Loucy (cell line): ENCODE measurements around the gene RNF125.

Experiments
- H2AFZ ChIP-seq: fragments of 200-600 bp; sonication (generic); 2 replicates; pipeline ENCODE4 v1.6.0; 2016; ENCODE audit warnings: antibody characterized with exemption, mild to moderate bottlenecking, low read length, moderate library complexity
- H3F3A ChIP-seq: fragments of 200-600 bp; 2 replicates; pipeline ENCODE4 v1.6.0; 2016; ENCODE audit warnings: antibody characterized with exemption, low read depth, mild to moderate bottlenecking
- H3K27me3 ChIP-seq: fragments of 200-600 bp; sonication (generic); 2 replicates; pipeline ENCODE4 v1.6.1; 2014; ENCODE audit warnings: low read length, mild to moderate bottlenecking; ENCODE audit not compliant: insufficient read depth, poor library complexity, severe bottlenecking
- H3K36me3 ChIP-seq: fragments of 200-600 bp; sonication (generic); 2 replicates; pipeline ENCODE4 v1.6.1; 2016; ENCODE audit warnings: low read length; ENCODE audit not compliant: insufficient read depth
- H3K4me1 ChIP-seq: fragments of 200-600 bp; sonication (generic); 2 replicates; pipeline ENCODE4 v1.5.1; 2014; ENCODE audit warnings: low read length, mild to moderate bottlenecking; ENCODE audit not compliant: insufficient read depth, poor library complexity, severe bottlenecking
- H3K4me2 ChIP-seq: fragments of 200-600 bp; sonication (generic); 2 replicates; pipeline ENCODE4 v1.6.0; 2014; ENCODE audit warnings: antibody characterized with exemption, low read length, low read depth, mild to moderate bottlenecking; ENCODE audit not compliant: poor library complexity, severe bottlenecking
- H3K4me3 ChIP-seq: fragments of 200-600 bp; sonication (generic); 2 replicates; pipeline ENCODE4 v1.5.1; 2014; ENCODE audit warnings: low read length, mild to moderate bottlenecking, mixed read lengths; ENCODE audit not compliant: poor library complexity, severe bottlenecking
- H3K79me2 ChIP-seq: fragments of 200-600 bp; sonication (generic); 2 replicates; pipeline ENCODE4 v1.6.1; 2014; ENCODE audit warnings: low read length; ENCODE audit not compliant: insufficient read depth
- H3K9ac ChIP-seq: fragments of 200-600 bp; sonication (generic); 2 replicates; pipeline ENCODE4 v1.6.0; 2014; ENCODE audit warnings: mild to moderate bottlenecking, low read depth, low read length, moderate library complexity; ENCODE audit not compliant: poor library complexity, severe bottlenecking
- H3K9me2 ChIP-seq: fragments of 200-600 bp; sonication (generic); replicated peaks from 2 replicates; pipeline ENCODE4 v1.6.1; 2016; ENCODE audit warnings: low read depth, low read length, mixed read lengths
- H3K9me3 ChIP-seq: fragments of 200-600 bp; sonication (generic); 2 replicates; pipeline ENCODE4 v1.6.1; 2014; ENCODE audit warnings: mild to moderate bottlenecking, antibody characterized with exemption, low read length, low read depth; ENCODE audit not compliant: insufficient read depth
- H4K20me1 ChIP-seq: fragments of 200-600 bp; sonication (generic); 2 replicates; pipeline ENCODE4 v1.6.0; 2014; ENCODE audit warnings: antibody characterized with exemption, low read length, mild to moderate bottlenecking; ENCODE audit not compliant: insufficient read depth, poor library complexity, severe bottlenecking
- EZH2phosphoT487 ChIP-seq: fragments of 200-600 bp; IDR thresholded peaks from 2 replicates; pipeline ENCODE4 v1.6.1; 2018; ENCODE audit warnings: antibody characterized with exemption, mild to moderate bottlenecking, moderate library complexity, borderline replicate concordance
- TF ChIP-seq, protein P1 (sequence below): fragments of 200-600 bp; sonication (generic); conservative IDR thresholded peaks from 2 replicates; pipeline ENCODE4 v1.5.1; 2014; ENCODE audit warnings: mild to moderate bottlenecking, antibody characterized with exemption, low read length

Gene RNF125

GRCh38 chr18:32021756-32022564, 3.3 kb downstream of the RNF125 start:
- peak overlapping the region; percentile 93 for H3K4me3 ChIP-seq
- no peaks in the 10 kb centered on the region for H3K9me2 ChIP-seq
- no peaks in the 10 kb centered on the region for H3K36me3 ChIP-seq
- H3K9me3 ChIP-seq: no peaks in the 10 kb centered on the region
- H3F3A ChIP-seq: peaks cover 8% of the 10 kb centered on the region; the same call in 1 of the 2 replicates
- no peak overlapping the region for H2AFZ ChIP-seq
- no peaks in the 10 kb centered on the region for H3K27me3 ChIP-seq
- peak overlapping the region; percentile 87 for H3K4me2 ChIP-seq
- H4K20me1 ChIP-seq: no peaks in the 10 kb centered on the region
- H3K9ac ChIP-seq: peak overlapping the region; percentile 46
- no peak for TF ChIP-seq EZH2phosphoT487
- TF ChIP-seq, protein P1, sequence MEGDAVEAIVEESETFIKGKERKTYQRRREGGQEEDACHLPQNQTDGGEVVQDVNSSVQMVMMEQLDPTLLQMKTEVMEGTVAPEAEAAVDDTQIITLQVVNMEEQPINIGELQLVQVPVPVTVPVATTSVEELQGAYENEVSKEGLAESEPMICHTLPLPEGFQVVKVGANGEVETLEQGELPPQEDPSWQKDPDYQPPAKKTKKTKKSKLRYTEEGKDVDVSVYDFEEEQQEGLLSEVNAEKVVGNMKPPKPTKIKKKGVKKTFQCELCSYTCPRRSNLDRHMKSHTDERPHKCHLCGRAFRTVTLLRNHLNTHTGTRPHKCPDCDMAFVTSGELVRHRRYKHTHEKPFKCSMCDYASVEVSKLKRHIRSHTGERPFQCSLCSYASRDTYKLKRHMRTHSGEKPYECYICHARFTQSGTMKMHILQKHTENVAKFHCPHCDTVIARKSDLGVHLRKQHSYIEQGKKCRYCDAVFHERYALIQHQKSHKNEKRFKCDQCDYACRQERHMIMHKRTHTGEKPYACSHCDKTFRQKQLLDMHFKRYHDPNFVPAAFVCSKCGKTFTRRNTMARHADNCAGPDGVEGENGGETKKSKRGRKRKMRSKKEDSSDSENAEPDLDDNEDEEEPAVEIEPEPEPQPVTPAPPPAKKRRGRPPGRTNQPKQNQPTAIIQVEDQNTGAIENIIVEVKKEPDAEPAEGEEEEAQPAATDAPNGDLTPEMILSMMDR: no peak
- peaks cover 34% of the 10 kb centered on the region for H3K4me1 ChIP-seq
- H3K79me2 ChIP-seq: peaks cover 68% of the 10 kb centered on the region

- no peaks in the 10 kb centered on the region for H3K9me3 ChIP-seq
- H3K27me3 ChIP-seq: no peaks in the 10 kb centered on the region
- no peaks in the 10 kb centered on the region for H3K9me2 ChIP-seq
- no peak overlapping the region for H2AFZ ChIP-seq
- peaks cover 5% of the 10 kb centered on the region for H4K20me1 ChIP-seq
- H3K9ac ChIP-seq: no peak overlapping the region
- H3F3A ChIP-seq: no peaks in the 10 kb centered on the region
- H3K36me3 ChIP-seq: no peaks in the 10 kb centered on the region
- peak overlapping the region; percentile 12 for H3K4me3 ChIP-seq
- TF ChIP-seq EZH2phosphoT487: no peak
- TF ChIP-seq, protein P1: no peak
- peaks cover 91% of the 10 kb centered on the region for H3K79me2 ChIP-seq
- peaks cover 56% of the 10 kb centered on the region for H3K4me1 ChIP-seq
- H3K4me2 ChIP-seq: peak overlapping the region; percentile 70
These were observed 7.1 kb downstream of the RNF125 start for GRCh38 chr18:32025744-32026143.

GRCh38 chr18:32026491-32027086, 8.0 kb downstream of the RNF125 start:
- no peak for TF ChIP-seq EZH2phosphoT487
- TF ChIP-seq, protein P1: no peak
- Histone ChIP-seq H3K4me2 (peak overlapping the region; percentile 70), H3K27me3 (no peaks in the 10 kb centered on the region), H3K9me2 (no peaks in the 10 kb centered on the region), H3F3A (no peaks in the 10 kb centered on the region), H2AFZ (no peak overlapping the region), H3K9ac (peak overlapping the region; percentile 29), H3K36me3 (no peaks in the 10 kb centered on the region), H4K20me1 (peaks cover 5% of the 10 kb centered on the region), H3K4me3 (peak overlapping the region; percentile 45), H3K9me3 (no peaks in the 10 kb centered on the region), H3K4me1 (peaks cover 51% of the 10 kb centered on the region), H3K79me2 (peaks cover 91% of the 10 kb centered on the region)
